GM19240 (cell line): ENCODE data around the gene FAM167B.

ENCODE experiments used
- DNase-seq: peaks from one replicate; pipeline ENCODE4 v3.0.0; 2011; ENCODE audit warnings: low spot score; ENCODE audit not compliant: insufficient read length

FAM167B gene

DNA sequence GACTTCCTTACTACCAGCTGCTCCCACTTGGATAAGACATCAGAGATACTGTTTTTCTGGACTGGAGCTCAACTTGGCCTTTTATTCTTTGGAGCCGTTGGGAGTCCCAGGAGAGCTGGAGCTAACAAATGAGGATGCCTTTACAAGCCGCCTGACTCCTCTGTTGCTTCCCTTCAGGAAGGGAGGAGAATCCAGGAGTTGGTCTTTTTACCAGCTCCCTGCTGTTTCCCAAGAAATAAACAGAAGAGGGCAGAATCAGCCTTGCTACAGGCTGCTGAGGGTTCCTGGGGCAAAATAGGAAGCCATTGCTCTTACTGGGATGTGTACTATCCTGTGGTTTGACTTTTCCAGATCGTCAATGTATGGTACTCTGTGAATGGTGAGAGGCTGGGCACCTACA is 23.3 kb upstream of the FAM167B start:
- DNase-seq: no peak

DNA sequence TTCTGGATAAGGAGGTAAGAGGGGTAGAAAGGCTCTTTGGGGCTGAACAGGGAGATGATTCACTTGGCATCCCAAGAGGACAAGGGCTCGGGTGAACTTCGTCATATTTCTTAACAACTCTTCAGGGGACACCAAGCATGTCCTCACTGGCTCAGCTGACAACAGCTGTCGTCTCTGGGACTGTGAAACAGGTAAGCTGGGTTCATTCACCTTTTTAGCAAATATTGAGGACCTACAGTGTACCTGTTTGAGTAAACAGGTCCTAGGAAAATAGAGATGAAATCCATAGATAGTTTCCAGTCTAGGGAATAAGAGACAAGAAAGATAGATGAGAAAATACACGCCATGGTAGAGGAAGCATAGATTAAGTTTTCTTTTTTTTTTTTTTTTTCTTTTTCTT is 22.7 kb upstream of the FAM167B start:
- DNase-seq: no peak

DNA sequence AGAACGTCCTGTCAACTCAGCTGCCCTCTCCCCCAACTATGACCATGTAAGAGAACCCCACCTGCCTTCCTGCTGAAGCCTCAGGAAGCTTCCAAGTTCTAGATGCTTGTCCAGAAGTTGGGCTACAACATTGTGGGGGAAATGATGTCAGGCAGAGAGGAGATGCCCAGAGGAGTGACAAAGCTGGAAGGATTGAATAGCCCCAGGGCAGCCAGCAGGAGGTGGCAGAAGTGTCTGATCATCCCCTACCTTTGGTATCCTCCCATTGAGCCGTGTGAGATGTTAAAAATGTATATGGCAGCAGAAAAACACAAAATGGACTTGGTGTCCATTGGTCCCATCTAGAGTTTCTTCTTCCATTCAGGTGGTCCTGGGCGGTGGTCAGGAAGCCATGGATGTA is 18.3 kb upstream of the FAM167B start:
- no peak for DNase-seq

DNA sequence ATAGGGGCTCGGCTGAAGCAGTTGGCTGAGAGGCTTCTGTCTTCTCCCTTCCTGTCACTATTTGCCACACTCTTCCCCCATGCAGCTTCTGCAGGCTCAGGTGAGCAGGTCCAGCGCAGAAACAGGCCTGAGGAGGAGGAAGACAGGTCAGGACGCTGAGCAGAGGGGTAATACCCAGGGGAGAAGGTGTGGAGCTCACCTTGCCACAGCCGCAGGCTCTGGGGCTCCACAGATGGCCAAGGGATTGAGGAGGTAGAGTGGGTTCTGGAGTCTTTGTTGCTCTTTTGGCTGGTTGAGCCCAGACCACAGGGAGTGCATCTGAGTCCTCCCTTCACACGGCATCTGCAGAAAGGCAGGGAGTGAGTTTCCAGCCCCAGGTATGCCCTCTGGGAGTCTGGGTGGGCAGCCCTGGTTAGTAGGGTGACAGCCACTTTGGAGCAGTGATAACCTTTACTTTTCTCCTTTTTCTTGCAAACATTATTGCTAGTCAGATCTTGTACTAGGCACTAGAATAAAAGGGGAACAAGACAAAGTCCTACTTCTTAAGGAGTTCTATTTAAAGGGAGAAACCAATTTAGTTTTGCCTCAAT is 15.1 kb upstream of the FAM167B start:
- DNase-seq: no peak

DNA sequence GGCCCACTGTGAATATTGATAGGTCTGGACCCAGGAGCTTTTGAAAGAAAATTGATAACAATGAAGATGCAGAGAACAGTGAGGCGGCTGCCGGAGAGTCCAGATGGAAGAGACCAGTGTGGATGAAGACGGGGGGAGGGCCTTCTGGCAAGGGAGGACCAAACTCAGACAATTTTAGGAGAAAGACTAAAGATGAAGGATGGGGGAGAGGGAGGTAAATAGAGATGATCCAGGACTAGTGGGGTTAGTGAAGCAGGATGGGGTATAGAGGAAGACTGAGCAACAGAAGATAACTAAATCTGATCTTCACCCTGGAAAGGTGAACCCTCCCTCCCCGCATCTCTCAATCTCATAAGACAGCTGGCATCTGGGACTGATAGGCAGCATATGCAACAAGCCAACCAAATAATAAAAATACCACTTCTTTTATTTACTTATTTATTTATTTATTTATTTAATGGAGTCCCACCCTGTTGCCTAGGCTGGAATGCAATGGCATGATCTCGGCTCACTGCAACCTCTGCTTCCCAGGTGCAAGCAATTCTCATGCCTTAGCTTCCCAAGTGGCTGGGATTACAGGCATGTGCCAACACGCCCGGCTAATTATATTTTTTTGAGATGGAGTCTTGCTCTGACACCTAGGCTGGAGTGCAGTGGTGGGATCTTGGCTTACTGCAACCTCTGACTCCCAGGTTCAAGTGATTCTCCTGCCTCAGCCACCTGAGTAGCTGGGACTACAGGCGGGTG is 14.3 kb upstream of the FAM167B start:
- no peak for DNase-seq

DNA sequence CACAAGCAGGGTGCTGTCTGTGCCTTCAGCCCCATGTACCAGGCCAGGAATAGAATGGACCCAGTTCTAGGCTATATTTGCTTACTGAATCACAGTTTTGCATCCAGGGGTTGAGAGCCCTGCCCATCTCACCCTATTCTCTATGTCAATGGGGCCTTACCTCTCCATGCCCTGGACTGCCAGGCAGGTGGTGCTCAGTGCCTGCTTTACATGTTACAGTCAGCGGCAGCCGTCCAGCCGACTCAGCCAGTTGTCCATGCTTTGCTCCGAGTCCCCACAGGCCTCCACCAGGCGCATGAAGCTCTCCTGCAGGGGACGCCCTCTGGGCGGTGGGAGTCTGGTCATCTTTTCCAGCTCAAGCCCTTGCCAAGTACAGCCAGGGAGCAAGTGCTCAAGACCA is 12.2 kb upstream of the FAM167B start:
- no peak for DNase-seq

DNA sequence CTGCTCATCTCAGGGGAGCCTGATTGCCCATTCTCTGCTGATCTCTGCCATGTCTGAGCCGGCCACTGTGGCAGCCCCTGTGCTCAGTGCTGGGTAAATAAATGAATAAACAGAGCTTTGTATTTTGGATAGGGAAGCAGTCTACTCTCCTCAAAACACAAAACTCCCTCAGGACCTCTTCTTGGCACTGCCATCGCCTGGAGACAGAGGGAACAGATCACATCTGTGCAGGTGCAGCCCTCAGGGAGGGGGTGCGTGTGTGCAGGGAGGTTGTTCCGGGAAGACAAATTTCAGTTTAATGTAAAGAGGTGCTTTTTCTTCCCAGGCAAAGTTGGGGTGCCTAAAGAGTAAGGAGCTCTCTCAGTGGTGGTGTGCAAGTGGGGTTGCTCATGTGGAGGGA is 7.7 kb upstream of the FAM167B start:
- DNase-seq: no peak

DNA sequence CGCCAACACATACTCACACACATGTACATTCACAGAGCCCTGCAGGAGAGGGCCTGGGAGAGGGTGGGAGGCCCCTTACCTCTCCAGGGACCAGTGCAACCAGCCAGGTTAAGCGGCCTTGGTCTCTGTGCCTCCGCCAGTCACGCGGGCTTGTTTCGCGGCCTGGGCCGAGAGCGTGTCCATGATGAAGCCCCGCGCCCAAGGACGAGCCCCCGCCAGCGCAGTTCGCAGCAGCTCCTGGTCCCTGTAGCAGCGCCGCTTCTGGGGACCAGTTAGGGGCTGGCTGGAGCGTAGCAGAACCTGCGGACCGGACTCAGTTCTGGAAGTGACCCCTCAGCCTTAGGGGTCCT is 7.3 kb upstream of the FAM167B start:
- DNase-seq: no peak

DNA sequence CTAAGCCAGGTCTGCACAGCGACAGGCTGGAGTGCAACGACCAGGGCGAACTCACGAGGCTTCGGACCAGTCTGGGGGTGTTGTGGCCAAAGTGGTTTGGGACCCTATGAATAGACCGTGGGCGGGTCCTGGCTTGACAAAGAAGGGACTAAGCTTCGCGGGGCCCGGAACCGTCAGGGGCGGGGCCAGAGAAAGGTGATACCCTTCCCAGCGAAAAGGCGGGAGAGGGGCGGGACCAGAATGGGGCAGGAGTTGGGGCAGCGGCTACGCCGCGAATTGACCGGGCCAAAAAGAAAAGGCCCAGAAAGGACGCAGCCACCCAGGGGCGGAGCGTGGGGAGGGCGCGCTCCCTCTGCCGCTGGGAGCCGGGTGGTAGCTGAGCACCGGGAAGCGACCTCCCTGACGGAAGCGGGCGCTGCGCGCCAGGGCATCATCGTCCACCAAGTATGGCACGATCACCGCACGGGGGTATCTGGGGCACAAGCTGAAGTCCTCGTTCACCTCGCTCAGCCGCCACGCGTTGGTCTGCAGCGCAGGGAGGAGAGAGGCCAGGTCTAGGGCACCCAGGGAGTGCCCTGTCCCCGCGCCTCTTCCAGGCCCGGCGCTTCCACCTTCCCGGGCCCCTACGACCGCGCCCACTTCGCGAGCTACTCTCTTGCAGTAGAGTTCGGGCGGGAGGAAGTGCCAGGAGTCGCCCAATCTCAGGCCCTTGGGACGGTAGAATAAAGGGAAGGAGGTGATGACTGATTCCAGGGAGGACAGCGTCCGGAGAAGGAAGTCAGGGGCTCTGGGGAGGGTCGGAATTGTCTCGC is 6.7 kb upstream of the FAM167B start:
- no peak for DNase-seq

DNA sequence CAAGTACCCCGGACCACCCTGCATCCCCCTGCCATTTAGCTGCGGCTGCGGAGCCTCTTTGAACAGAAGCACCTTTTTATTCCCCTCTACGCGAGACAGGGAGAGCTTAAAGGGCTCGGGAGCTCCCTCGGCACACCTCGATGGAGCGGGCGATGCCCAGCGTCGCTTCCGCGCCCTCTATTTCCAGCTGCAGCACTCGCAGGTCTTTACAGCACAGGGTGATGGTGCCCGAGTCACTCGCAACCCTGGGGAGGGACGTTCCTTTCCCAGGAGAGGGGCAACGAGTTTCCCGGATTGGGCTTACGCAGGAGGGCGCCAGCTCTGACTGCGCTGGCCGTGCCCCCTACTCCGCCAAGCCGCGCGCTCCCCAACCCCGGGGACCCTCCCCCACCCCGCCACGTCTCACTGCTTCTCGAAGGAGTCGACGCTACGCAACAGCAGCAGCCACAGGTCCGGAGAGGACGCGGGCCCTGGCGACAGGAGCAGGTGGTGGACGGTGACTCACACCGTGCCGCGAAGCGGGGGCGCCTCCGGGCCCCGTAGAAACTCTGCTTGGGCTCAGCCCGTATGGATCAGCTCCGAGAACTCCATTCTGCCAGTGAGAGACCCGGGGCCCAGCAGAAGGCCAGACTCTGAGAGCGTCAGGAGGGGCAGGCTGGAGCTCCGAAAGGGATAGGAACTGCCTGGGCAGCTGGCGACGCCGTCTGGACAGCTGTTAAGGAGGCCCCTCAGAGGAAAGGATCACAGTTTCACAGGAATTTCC is 5.8 kb upstream of the FAM167B start:
- DNase-seq: no peak

DNA sequence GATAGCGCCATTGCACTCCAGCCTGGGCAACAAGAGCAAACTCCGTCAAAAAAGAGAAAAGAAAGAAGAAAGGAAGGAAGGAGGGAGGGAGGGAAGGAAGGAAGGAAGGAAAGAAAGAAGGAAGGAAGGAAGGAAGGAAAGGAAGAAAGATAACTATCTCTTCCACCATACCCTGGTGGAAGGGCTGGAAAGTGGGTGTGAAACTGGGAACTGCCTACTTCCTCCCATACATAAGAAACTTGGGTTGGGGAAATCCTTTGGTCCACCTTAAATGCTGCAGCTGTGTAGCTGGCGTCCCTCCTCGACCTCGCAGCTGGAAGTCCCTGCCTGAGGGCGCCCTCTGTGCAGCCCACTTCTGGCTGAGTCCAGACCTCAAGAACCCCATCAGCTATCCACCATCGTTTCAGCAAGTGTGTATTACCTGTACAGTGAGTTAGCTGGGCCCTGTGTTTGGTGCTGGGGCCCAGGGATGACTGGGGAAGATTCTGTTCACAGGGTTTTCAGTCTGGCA is 4.6 kb upstream of the FAM167B start:
- DNase-seq: no peak

DNA sequence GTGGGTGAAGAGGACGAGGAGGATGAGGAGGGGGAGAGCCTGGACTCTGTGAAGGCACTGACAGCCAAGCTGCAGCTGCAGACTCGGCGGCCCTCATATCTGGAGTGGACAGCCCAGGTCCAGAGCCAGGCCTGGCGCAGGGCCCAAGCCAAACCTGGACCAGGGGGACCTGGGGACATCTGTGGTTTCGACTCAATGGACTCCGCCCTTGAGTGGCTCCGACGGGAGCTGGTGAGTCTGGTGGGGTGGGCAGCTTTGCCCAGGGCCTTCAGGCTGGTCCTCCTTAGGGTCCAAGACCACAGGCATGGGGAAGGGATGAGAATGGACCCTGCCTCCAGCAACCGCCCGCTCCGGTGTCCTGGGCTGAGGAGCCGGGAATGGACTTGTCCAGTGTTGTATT is 430 bp downstream of the FAM167B start:
- DNase-seq: no peak

DNA sequence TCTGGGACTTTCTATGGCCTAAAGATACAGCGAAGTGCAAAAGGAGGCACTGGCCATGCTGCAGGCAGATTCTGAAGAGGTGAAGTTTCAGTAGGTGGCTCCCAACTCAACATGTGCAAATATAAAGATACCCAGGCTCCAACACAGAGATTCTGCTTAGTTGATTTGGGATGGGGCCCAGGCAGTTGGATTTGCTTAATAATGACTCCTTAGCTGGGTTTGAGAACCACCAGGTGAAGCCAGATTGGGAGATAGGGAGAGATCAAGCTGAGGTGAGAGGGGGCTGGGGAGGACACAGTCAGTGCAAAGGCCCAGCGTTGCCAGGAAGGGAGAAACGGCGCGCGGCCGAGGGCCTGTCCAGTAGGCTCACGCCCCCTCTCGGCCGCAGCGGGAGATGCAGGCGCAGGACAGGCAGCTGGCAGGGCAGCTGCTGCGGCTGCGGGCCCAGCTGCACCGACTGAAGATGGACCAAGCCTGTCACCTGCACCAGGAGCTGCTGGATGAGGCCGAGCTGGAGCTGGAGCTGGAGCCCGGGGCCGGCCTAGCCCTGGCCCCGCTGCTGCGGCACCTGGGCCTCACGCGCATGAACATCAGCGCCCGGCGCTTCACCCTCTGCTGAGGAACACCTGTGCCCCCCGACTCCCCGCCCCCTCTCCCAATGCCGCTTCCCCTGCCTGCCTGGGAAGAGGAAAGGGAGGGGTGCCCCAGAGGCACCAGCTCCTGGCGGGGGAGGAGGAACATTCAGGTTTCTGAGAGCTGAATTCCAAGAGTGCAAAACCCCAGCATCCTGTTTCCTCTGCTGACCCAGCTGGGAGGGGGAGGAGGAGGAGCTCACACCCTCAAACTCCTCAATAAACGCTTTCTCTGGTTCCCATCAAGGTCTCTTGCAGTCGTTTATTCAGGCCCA is 1.2 kb downstream of the FAM167B start:
- DNase-seq: peak; percentile 50

DNA sequence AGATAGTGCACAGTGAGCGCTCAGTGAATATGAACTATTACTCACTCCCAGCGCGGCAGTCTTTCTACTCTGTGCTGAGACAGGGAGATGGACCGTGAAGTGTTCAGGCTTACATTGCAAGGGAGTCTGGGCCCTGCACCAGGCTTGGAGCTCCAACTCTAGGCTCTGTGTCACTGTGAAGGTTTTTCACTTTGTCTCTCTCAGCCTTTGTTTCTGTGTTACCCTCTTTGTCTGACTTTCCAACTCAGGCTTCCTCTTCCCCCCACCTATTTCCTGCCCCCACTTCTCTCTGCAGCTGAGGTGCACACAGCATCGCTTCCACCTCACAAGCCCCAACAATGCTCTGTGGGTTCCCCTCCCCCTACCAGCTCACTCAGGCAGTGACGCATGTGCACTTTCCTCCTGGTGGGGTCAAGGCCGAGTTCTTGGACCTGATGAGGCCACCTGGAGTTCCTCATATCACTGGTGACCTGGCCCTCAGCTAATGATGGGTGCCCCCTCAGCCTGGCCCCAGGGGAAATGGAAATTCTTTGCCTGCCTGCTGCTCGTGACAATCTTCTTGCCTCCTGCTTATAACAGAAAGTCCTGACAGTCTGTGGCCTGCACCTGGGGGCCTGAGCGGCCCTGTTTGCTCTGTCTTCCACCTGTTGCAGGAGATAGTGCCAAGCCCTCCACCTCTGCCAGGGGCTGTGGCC is 3.0 kb downstream of the FAM167B start:
- peak; percentile 67 for DNase-seq

DNA sequence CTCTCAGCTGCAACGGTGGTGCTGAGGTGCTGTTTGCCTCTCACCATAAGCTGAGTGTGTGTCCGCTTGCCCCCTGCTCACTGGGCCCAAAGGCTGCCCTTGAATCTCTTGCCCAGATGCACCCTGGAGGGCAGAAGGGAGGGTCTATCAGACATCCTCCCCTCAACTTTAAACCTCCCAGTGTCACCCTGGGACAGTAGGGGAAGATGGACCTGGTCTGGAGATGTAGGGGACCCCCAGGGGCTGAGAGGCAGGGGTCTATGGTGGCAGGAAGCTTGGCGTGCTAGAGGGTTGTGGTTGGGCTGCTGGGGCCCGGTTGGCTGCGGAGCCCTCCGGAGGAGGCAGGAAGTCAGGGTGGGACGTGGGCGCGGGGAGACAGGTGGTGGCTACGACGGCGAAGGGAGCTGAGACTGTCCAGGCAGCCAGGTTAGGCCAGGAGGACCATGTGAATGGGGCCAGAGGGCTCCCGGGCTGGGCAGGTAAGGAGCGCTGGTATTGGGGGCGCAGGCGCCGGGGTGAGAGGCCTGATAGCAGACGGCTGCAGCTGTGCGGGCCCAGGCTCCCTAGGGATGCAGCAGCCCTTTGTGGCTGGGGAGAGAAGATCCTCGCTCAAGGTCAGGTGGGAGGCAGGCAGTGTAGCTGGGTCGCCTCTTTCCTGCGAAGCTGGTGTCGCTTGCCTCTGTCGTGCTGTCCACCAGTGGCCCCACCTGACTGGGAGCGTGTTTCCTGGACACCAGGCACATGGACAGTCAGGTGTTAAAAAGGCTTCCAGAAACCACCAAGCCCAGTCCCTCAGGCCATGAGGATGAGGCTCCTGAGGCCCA is 4.1 kb downstream of the FAM167B start, which contains the start of gene LCK:
LCK (plus strand) TSS at position 373 of the 824 bp plus-strand sequence. CDS start 23,065 bp downstream, outside the sequence.
- DNase-seq: no peak

DNA sequence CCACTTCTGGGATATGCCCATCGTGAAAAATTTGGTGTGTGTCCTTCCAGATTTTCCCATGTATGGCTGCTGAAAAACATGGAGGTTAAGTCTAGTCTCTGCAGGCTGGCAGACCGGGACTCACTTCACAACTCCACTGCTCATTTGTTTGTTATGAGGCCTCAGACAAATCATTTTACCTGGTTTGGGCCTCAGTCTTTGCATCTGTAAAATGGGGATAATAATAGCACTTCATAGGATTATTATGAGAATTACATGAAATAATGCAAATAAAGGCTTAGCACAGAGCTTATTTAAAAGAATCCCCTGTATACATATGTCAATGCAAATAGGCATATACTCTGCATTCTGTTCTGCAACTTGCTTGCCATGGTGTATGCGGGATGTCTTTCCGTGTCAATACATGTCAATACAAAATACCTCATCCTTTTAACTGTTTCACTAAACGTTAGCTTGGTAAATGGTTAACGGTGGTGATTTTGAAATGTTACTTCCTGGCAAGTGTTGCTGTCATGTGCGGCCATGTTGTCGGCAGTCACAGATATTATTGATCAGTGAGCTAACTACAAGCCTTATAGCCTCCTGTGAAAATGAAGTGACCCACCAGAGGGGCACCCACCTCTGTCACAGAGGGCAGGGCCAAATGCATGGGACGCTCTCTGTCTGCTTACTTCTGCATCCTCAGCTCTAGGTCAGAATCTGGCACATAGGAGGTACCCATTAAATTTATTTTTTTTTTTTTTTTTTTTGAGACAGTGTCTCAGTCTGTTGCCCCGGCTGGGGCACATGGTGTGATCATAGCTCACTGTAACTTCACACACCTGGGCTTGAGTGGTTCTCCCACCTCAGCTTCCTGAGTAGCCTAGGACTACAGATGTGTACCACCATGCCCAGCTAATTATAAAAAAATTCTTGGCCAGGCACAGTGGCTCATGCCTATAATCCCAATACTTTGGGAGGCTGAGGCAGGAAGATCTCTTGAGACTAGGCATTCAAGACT is 8.3 kb downstream of the FAM167B start:
- no peak for DNase-seq

DNA sequence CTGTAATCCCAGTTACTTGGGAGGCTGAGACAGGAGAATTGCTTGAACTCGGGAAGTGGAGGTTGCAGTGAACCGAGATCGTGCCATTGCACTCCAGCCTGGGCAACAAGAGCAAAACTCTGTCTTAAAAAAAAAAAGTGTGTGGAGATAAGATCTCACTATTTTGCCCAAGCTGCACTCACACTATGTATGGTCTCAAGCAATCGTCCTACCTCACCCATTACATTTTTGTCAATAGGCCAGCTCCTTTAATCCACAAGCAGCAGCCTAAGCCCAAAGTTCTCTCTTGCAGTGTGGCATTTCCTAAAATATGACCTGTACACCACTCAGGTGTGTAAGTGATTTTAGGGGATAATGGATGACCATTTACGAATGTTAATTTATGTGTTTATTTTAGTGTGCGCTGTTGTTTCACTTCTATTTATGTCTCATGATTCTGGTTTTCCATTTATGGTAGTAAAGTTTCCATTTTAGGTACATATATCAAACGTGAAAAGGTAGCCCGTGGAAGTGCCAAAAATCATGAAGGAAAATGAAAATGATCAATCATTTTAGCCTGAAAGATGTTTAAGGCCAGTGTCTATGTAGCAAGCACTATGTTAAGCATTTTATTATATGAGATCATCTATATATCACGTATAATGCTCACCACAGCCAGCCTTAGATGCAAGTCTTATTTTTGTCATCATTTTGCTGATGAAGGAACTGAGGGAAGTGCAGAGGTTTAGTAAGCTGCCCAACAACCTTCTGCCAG is 9.6 kb downstream of the FAM167B start:
- DNase-seq: no peak
